CD4-positive, CD25-positive, alpha-beta regulatory T cell (primary cell): ENCODE measurements around the gene GCLM. TPM values are rescaled to one million over a fixed set of nuclear protein-coding genes. Genes with fewer than 3 reads are reported as not detected.

Source experiments
- ATAC-seq, 2 donors: fragments of 150-1000 bp; cut with Tn5 transposase; one replicate each; pipeline ENCODE4 v1.10.0; 2021; ENCODE audit warnings: low read depth in 2 of 2, moderate number of reproducible peaks in 2 of 2, moderate library complexity in 1 of 2
- DNase-seq, 3 donors: peaks; one replicate each; pipeline versions ENCODE4 v3.0.0 to v3.0.0-alpha.2; 2012 to 2022; ENCODE audit warnings: mixed read lengths in 1 of 3
- H3K27ac ChIP-seq: one replicate; pipeline ENCODE4 v1.7.0; 2013; ENCODE audit warnings: mild to moderate bottlenecking, low read length; ENCODE audit not compliant: insufficient read depth, poor library complexity, severe bottlenecking
- H3K27me3 ChIP-seq: one replicate; pipeline ENCODE4 v1.7.0; 2013; ENCODE audit warnings: low read length; ENCODE audit not compliant: control insufficient read depth, insufficient read depth
- H3K36me3 ChIP-seq: one replicate; pipeline ENCODE4 v1.7.0; 2013; ENCODE audit warnings: mild to moderate bottlenecking, low read length, moderate library complexity; ENCODE audit not compliant: control insufficient read depth, insufficient read depth
- H3K4me1 ChIP-seq: 2 replicates; pipeline ENCODE4 v1.7.0; 2013; ENCODE audit warnings: mild to moderate bottlenecking, low read length; ENCODE audit not compliant: insufficient read depth, control insufficient read depth, poor library complexity, severe bottlenecking
- H3K4me3 ChIP-seq: one replicate; pipeline ENCODE4 v1.7.0; 2013; ENCODE audit warnings: low read depth, mild to moderate bottlenecking, low read length, moderate library complexity
- H3K9me3 ChIP-seq, 2 experiments: 1 replicate in 1 of 2; 2 replicates in 1 of 2; pipeline ENCODE4 v1.7.0; 2013; ENCODE audit warnings: low read length in 2 of 2, mild to moderate bottlenecking in 1 of 2, moderate library complexity in 1 of 2; ENCODE audit not compliant: control insufficient read depth in 2 of 2
- H3K27ac Mint-ChIP-seq, 3 donors: one replicate each; pipeline ENCODE4 v1.8.0; 2020 to 2022; ENCODE audit warnings: mild to moderate bottlenecking in 3 of 3, mixed read lengths in 3 of 3, moderate library complexity in 2 of 3
- H3K27me3 Mint-ChIP-seq: one replicate; pipeline ENCODE4 v1.8.0; 2022; ENCODE audit warnings: mild to moderate bottlenecking, mixed read lengths
- H3K36me3 Mint-ChIP-seq: one replicate; pipeline ENCODE4 v1.8.0; 2020; ENCODE audit warnings: mixed read lengths
- H3K4me1 Mint-ChIP-seq, 4 donors: one replicate each; pipeline ENCODE4 v1.8.0; 2020 to 2022; ENCODE audit warnings: mixed read lengths in 4 of 4, mild to moderate bottlenecking in 1 of 4
- H3K4me3 Mint-ChIP-seq, 4 donors: one replicate each; pipeline ENCODE4 v1.8.0; 2020 to 2022; ENCODE audit warnings: mild to moderate bottlenecking in 4 of 4, mixed read lengths in 4 of 4, moderate library complexity in 3 of 4
- H3K9me3 Mint-ChIP-seq, 7 donors: one replicate each; pipeline ENCODE4 v1.8.0; 2020 to 2022; ENCODE audit warnings: mixed read lengths in 7 of 7, mild to moderate bottlenecking in 3 of 7, moderate library complexity in 2 of 7
- polyA plus RNA-seq, 4 donors: library from polyadenylated mRNA; unstranded; fragments of 300-500 nt; fragmentation: Illumina TruSeq; gene quantifications; one replicate each; pipeline ENCODE4 v1.2.3, GENCODE V29; 2021
- total RNA-seq: library from RNA; stranded (reverse); gene quantifications from one replicate; pipeline ENCODE4 v1.2.3, GENCODE V29; 2022

GCLM gene
- total and polyA plus RNA-seq, 5 donors from 2014 or later: 5.5 to 17.3 (median 8.6) TPM

- H3K36me3 ChIP-seq: no peaks in the 10 kb centered on the region
- DNase-seq (no peak), ATAC-seq (no peak)
- no peaks in the 10 kb centered on the region for H3K27me3 ChIP-seq
- H3K4me3 Mint-ChIP-seq: no peak overlapping the region
- H3K4me3 ChIP-seq: no peak overlapping the region
- H3K27me3 Mint-ChIP-seq: peaks cover 15% of the 10 kb centered on the region
- H3K9me3 Mint-ChIP-seq: peaks cover 0 to 13% (median 4%) of the 10 kb centered on the region in 7 donors
- H3K4me1 Mint-ChIP-seq: peaks cover 0 to 4% (median 0%) of the 10 kb centered on the region in 4 donors
- no peaks in the 10 kb centered on the region for H3K4me1 ChIP-seq
- peaks cover under 1 to 3% of the 10 kb centered on the region in 2 experiments for H3K9me3 ChIP-seq
- H3K27ac ChIP-seq: no peak overlapping the region
- no peak overlapping the region for H3K27ac Mint-ChIP-seq
- H3K36me3 Mint-ChIP-seq: peaks cover 5% of the 10 kb centered on the region
These were observed 71.3 kb downstream of the GCLM start for GRCh38 chr1:93837961-93838360.

Other genes with a start within 250 kb of the GCLM start
- 0.62 TPM for gene BCAR3, start 227.6 kb downstream of the GCLM start, total RNA-seq
- under 1 TPM in 2 of 4 donors, not detected in 2; 0.44 to 0.49 TPM for gene BCAR3, start 227.6 kb downstream of the GCLM start, polyA plus RNA-seq
- 77.0 TPM for gene DNTTIP2, start 30.2 kb downstream of the GCLM start, total RNA-seq
- 10 to 100 TPM; 70.4 to 87.2 (median 73.1) TPM for gene DNTTIP2, start 30.2 kb downstream of the GCLM start, polyA plus RNA-seq
- gene ABCA4, start 211.7 kb upstream of the GCLM start, total RNA-seq: not detected
- not detected for gene ABCA4, start 211.7 kb upstream of the GCLM start, polyA plus RNA-seq